Immature natural killer cell (primary cell): ENCODE measurements around the gene CORO1A. TPM values are rescaled to one million over a fixed set of nuclear protein-coding genes. Genes with fewer than 3 reads are reported as not detected.
"Not testable (repeated sequence)": the region's sequence is repeated elsewhere in the genome, so short reads cannot be mapped to it uniquely, and the experiment has no call there.

Experiments used
- DNase-seq, 3 donors: peaks; one replicate each; pipeline ENCODE4 v3.0.0; 2022; ENCODE audit warnings: mixed read lengths in 1 of 3
- H3K27ac Mint-ChIP-seq, 6 donors: one replicate each; pipeline ENCODE4 v1.8.0; 2020; ENCODE audit warnings: mixed read lengths in 6 of 6, mild to moderate bottlenecking in 5 of 6, inconsistent platforms in 4 of 6, moderate library complexity in 3 of 6
- H3K27me3 Mint-ChIP-seq, 3 donors: one replicate each; pipeline ENCODE4 v1.8.0; 2020 to 2021; ENCODE audit warnings: low read depth in 3 of 3, mild to moderate bottlenecking in 3 of 3, mixed read lengths in 3 of 3, moderate library complexity in 3 of 3, inconsistent platforms in 1 of 3
- H3K36me3 Mint-ChIP-seq, 3 donors: one replicate each; pipeline ENCODE4 v1.8.0; 2020; ENCODE audit warnings: mixed read lengths in 3 of 3, inconsistent platforms in 2 of 3, mild to moderate bottlenecking in 2 of 3
- H3K4me1 Mint-ChIP-seq, 2 donors: one replicate each; pipeline ENCODE4 v1.8.0; 2020; ENCODE audit warnings: inconsistent platforms in 2 of 2, mild to moderate bottlenecking in 2 of 2, mixed read lengths in 2 of 2, moderate library complexity in 1 of 2
- H3K4me3 Mint-ChIP-seq, 5 donors: one replicate each; pipeline ENCODE4 v1.8.0; 2020; ENCODE audit warnings: mild to moderate bottlenecking in 5 of 5, mixed read lengths in 5 of 5, inconsistent platforms in 3 of 5, moderate library complexity in 3 of 5
- H3K9me3 Mint-ChIP-seq, 6 donors: one replicate each; pipeline ENCODE4 v1.8.0; 2020; ENCODE audit warnings: mild to moderate bottlenecking in 6 of 6, mixed read lengths in 6 of 6, inconsistent platforms in 4 of 6, moderate library complexity in 3 of 6
- polyA plus RNA-seq, 3 donors: library from polyadenylated mRNA; unstranded; fragments of 300-500 nt; fragmentation: Illumina TruSeq; gene quantifications; one replicate each; pipeline ENCODE4 v1.2.3, GENCODE V29; 2021

The CORO1A gene
- polyA plus RNA-seq, 3 donors from 2014 or later = 1,282 to 1,713 (median 1,680) TPM

DNA sequence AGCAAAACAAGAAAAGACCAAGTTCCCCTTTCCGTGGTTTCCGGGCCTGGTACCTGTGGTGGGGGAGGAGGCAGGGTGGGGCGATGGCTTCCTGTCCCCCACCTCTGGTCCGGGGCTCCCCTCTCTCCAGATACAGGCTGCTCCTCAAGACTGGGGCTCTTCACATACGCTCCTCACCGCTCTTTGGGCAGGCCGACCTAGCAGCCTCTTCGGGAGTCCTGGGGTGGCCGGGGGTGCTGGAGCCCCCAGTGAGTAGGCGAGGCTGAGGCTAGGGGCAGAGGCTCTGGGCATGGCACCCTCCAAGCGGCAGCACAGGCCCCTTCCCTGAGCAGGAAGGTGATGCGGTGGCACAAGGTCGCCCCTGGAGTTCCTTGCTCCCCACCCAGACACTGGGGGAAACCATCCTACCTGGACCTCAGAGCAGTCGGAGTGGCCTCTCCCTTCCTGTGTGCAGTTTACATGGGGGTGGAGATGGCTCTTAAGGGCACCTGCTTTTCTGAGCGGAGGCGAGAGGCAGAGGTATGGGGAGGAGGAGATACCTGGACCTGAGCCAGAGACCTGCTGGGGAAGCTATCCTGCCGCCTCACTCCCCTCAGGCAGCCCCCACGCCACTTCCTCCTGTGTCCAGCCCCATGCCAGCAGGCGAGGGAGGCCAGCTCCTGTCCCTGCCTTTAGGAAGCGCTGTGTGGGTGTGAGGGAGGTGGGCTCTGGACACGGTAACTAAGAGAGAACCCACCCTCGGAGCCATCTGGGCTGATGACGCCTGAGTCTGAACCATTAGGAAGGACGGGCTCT is 891 bp downstream of the CORO1A start:
- peaks cover 31 to 38% of the 10 kb centered on the region in 2 donors for H3K4me1 Mint-ChIP-seq
- peak; percentile 73 to 75 (median 73) for DNase-seq
- no peaks in the 10 kb centered on the region for H3K9me3 Mint-ChIP-seq
- peak overlapping the region; percentile 91 to 98 (median 98) for H3K4me3 Mint-ChIP-seq
- H3K27me3 Mint-ChIP-seq = peaks cover 13 to 36% (median 25%) of the 10 kb centered on the region in 3 donors
- H3K36me3 Mint-ChIP-seq = peaks cover 17 to 24% (median 21%) of the 10 kb centered on the region in 3 donors
- H3K27ac Mint-ChIP-seq = peak overlapping the region; percentile 95 to 98 (median 97)

GRCh38 chr16:30184891-30185682 is 1.7 kb downstream of the CORO1A start:
- Mint-ChIP-seq H3K27me3 (peaks cover 13 to 36% (median 25%) of the 10 kb centered on the region in 3 donors), H3K27ac (peak overlapping the region; percentile 95 to 98 (median 97))

DNA sequence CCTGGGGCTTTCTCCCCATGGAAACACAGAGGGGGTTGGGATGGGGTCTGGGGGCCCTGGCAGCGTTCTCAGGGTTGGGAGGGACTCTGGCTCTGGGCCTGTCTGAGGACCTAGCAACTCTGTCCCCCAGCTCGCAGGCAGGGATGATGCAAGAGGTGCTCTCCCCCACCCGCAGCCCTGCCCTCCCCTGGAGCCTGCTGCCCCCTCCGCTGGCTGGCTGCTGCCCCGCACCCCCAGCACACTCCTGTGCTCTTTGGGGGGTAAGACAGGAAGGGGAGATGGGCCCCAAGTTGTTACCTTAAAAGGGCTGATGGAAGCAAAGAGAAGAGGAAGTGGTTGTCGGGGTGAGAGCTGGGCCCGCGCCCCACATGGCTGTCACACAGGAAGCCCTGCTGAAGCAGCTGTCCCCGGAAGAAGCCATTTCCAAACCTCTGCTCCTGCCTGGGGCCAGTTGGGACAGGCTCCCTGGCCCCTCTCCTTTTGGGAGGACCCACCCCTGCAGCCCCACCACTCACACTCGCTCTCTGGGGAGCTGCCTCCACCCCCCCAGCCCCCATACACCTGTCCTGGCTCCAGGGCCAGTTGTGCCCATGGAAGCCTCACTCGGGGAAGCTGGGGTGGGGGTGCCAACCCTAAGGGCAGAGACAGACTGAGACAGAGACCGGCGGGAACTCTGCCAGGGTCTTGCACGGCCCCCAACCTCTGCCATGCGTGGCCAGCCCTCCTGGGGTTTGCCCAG is 2.5 kb downstream of the CORO1A start:
- peak; percentile 90 to 94 (median 92) for DNase-seq
- Mint-ChIP-seq H3K9me3 (no peaks in the 10 kb centered on the region), H3K27ac (peak overlapping the region; percentile 95 to 98 (median 97)), H3K27me3 (peaks cover 13 to 36% (median 25%) of the 10 kb centered on the region in 3 donors), H3K36me3 (peaks cover 17 to 24% (median 21%) of the 10 kb centered on the region in 3 donors), H3K4me1 (peaks cover 31 to 38% of the 10 kb centered on the region in 2 donors), H3K4me3 (peak overlapping the region; percentile 91 to 98 (median 98))

More at GRCh38 chr16:30184891-30185682, 1.7 kb downstream of the CORO1A start:
- peak overlapping the region; percentile 91 to 98 (median 98) for H3K4me3 Mint-ChIP-seq
- peaks cover 31 to 38% of the 10 kb centered on the region in 2 donors for H3K4me1 Mint-ChIP-seq
- no peaks in the 10 kb centered on the region for H3K9me3 Mint-ChIP-seq
- H3K36me3 Mint-ChIP-seq = peaks cover 17 to 24% (median 21%) of the 10 kb centered on the region in 3 donors
- DNase-seq = peak in 1 of 3 donors; percentile 36

DNA sequence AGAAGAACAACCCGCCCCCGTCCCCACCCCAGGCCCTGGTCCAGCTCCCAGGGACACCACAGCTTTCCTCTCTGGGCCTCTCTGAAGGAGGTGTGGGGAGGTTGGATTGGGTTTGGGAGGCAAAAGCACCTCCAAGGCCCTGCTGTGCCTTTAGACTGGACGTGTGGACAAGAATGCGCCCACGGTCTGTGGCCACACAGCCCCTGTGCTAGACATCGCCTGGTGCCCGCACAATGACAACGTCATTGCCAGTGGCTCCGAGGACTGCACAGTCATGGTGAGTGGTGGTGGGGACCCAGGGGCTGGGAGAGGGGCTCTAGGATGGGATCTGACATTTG is 3.0 kb downstream of the CORO1A start:
- peaks cover 17 to 24% (median 21%) of the 10 kb centered on the region in 3 donors for H3K36me3 Mint-ChIP-seq
- DNase-seq = no peak
- peaks cover 13 to 36% (median 25%) of the 10 kb centered on the region in 3 donors for H3K27me3 Mint-ChIP-seq
- H3K4me3 Mint-ChIP-seq = peak overlapping the region; percentile 91 to 98 (median 98)
- H3K9me3 Mint-ChIP-seq = no peaks in the 10 kb centered on the region
- H3K27ac Mint-ChIP-seq = peak overlapping the region; percentile 95 to 98 (median 97)
- peaks cover 31 to 38% of the 10 kb centered on the region in 2 donors for H3K4me1 Mint-ChIP-seq

DNA sequence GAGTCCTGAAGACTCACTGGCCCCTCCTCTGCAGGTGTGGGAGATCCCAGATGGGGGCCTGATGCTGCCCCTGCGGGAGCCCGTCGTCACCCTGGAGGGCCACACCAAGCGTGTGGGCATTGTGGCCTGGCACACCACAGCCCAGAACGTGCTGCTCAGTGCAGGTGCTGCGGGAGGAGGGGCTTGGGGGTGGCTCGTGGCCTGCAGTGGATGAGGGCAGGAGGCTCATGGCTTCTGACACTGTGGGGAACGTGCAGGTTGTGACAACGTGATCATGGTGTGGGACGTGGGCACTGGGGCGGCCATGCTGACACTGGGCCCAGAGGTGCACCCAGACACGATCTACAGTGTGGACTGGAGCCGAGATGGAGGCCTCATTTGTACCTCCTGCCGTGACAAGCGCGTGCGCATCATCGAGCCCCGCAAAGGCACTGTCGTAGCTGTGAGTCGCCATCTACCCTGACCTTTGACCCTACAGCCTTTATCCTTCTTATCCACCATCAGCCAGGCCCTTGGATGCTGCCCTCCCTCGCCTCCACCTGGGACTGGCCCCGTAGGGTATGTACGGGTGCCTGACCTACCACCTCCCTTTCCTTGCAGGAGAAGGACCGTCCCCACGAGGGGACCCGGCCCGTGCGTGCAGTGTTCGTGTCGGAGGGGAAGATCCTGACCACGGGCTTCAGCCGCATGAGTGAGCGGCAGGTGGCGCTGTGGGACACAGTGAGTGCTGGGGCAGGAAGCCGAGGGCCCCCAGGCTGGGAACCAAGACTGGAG is 3.6 kb downstream of the CORO1A start:
- Mint-ChIP-seq H3K27ac (peak overlapping the region; percentile 95 to 98 (median 97)), H3K4me1 (peaks cover 29 to 37% of the 10 kb centered on the region in 2 donors), H3K4me3 (peak overlapping the region; percentile 91 to 98 (median 98)), H3K27me3 (peaks cover 13 to 36% (median 25%) of the 10 kb centered on the region in 3 donors), H3K36me3 (peaks cover 17 to 24% (median 21%) of the 10 kb centered on the region in 3 donors), H3K9me3 (no peaks in the 10 kb centered on the region)
- DNase-seq = peak; percentile 81 to 84 (median 83)

- Mint-ChIP-seq H3K27ac (peak overlapping the region; percentile 95 to 98 (median 97)), H3K9me3 (no peaks in the 10 kb centered on the region), H3K27me3 (peaks cover 13 to 36% (median 25%) of the 10 kb centered on the region in 3 donors), H3K4me1 (peaks cover 23 to 32% of the 10 kb centered on the region in 2 donors), H3K4me3 (peak overlapping the region; percentile 91 to 98 (median 98)), H3K36me3 (peaks cover 17 to 24% (median 21%) of the 10 kb centered on the region in 3 donors)
- DNase-seq = no peak
These were observed 4.1 kb downstream of the CORO1A start for GRCh38 chr16:30187556-30187865.

DNA sequence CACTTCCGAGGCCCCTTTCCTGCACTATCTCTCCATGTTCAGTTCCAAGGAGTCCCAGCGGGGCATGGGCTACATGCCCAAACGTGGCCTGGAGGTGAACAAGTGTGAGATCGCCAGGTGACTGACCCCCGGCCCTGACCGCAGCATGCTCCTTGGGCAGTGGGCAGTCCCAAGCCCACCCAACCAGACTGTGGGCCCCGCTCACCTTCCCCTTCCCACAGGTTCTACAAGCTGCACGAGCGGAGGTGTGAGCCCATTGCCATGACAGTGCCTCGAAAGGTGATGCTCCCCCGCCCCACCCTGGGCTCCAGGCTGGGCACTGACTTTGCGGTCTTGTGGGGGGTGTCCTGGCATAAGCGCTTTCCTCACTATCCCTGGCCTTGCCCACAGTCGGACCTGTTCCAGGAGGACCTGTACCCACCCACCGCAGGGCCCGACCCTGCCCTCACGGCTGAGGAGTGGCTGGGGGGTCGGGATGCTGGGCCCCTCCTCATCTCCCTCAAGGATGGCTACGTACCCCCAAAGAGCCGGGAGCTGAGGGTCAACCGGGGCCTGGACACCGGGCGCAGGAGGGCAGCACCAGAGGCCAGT is 4.7 kb downstream of the CORO1A start:
- peak overlapping the region in 3 of 5 donors; percentile 41 to 46 (median 41) for H3K4me3 Mint-ChIP-seq
- DNase-seq = no peak
- peak overlapping the region in 3 of 6 donors; percentile 68 to 95 (median 70) for H3K27ac Mint-ChIP-seq
- H3K36me3 Mint-ChIP-seq = peaks cover 17 to 24% (median 21%) of the 10 kb centered on the region in 3 donors
- peaks cover 20 to 28% of the 10 kb centered on the region in 2 donors for H3K4me1 Mint-ChIP-seq
- H3K27me3 Mint-ChIP-seq = peaks cover 13 to 36% (median 25%) of the 10 kb centered on the region in 3 donors
- H3K9me3 Mint-ChIP-seq = no peaks in the 10 kb centered on the region

GRCh38 chr16:30191158-30191557 is 7.8 kb downstream of the CORO1A start:
- Mint-ChIP-seq H3K27me3 (peaks cover 9 to 14% (median 10%) of the 10 kb centered on the region in 3 donors), H3K4me1 (peaks cover 15 to 18% of the 10 kb centered on the region in 2 donors), H3K36me3 (peaks cover 8 to 12% (median 9%) of the 10 kb centered on the region in 3 donors)
- not testable (repeated sequence) for DNase-seq, H3K27ac Mint-ChIP-seq, H3K9me3 Mint-ChIP-seq, H3K4me3 Mint-ChIP-seq

GRCh38 chr16:30193098-30193497 is 9.7 kb downstream of the CORO1A start:
- H3K4me3 Mint-ChIP-seq, H3K9me3 Mint-ChIP-seq, H3K27ac Mint-ChIP-seq, H3K27me3 Mint-ChIP-seq, H3K4me1 Mint-ChIP-seq, DNase-seq, H3K36me3 Mint-ChIP-seq: not testable (repeated sequence)

GRCh38 chr16:30193615-30194014 is 10.2 kb downstream of the CORO1A start, which contains the start of the genes BOLA2B and SLX1A:
TSS of gene BOLA2B (minus strand) at chr16:30193666. CDS start at chr16:30193595, 71 bp downstream.
TSS of gene SLX1A (plus strand) at chr16:30193875. CDS start at chr16:30194085, 210 bp downstream.
- H3K36me3 Mint-ChIP-seq, H3K27me3 Mint-ChIP-seq, H3K4me3 Mint-ChIP-seq, H3K27ac Mint-ChIP-seq, H3K4me1 Mint-ChIP-seq, DNase-seq, H3K9me3 Mint-ChIP-seq: not testable (repeated sequence)

- H3K4me1 Mint-ChIP-seq, H3K9me3 Mint-ChIP-seq, H3K4me3 Mint-ChIP-seq, H3K27ac Mint-ChIP-seq, H3K36me3 Mint-ChIP-seq, H3K27me3 Mint-ChIP-seq: not testable (repeated sequence)
- DNase-seq = peak in 2 of 3 donors; percentile 13 to 20
These were observed 10.9 kb downstream of the CORO1A start for GRCh38 chr16:30194172-30194925.

DNA sequence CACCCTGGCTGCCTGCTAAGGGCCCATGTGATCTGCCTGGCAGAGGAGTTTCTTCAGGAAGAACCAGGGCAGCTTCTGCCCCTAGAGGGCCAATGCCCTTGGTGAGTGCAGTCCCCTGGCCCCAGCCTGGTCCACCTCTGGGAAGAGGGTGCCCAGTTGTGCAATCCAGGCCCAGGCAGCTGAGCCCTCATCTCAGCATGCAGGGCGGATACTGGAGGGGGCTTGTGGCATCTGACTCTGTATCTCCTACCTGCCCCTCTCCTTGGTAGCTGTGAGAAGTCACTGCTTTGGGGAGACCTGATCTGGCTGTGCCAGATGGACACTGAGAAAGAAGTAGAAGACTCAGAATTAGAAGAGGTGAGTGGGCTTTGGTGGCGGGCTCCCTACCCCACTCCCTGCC is 13.6 kb downstream of the CORO1A start:
- H3K36me3 Mint-ChIP-seq, DNase-seq, H3K27ac Mint-ChIP-seq, H3K4me3 Mint-ChIP-seq, H3K9me3 Mint-ChIP-seq, H3K27me3 Mint-ChIP-seq, H3K4me1 Mint-ChIP-seq: not testable (repeated sequence)
